Stimulated activated CD4-positive, alpha-beta T cell treated with anti-CD3 and anti-CD28 coated beads, Interleukin-1b, Interleukin-23, amount 100 ng/mL, for 48 hours (primary cell): Measurements from ENCODE around the gene PNPLA7.
A peak's percentile ranks its signal among the peaks of the same experiment; 100 is the strongest.
"Not testable (repeated sequence)": the region's sequence is repeated elsewhere in the genome, so short reads cannot be mapped to it uniquely, and the experiment has no call there.

Experiments
- DNase-seq: peaks from one replicate; pipeline ENCODE4 v3.0.0-alpha.2; 2020

The PNPLA7 gene

GRCh38 chr9:137550231-137550621, at the start of gene PNPLA7:
Gene PNPLA7 (minus strand): TSS chr9:137550402. CDS start chr9:137550197, 205 bp downstream.
- DNase-seq = peak; percentile 47

- DNase-seq = no peak
Measured at GRCh38 chr9:137598943-137599342, 48.7 kb upstream of the PNPLA7 start.

GRCh38 chr9:137596577-137596976, 46.4 kb upstream of the PNPLA7 start:
- not testable (repeated sequence) for DNase-seq

- DNase-seq = no peak
Measured at GRCh38 chr9:137593176-137593575, 43.0 kb upstream of the PNPLA7 start.

GRCh38 chr9:137592767-137593166, 42.6 kb upstream of the PNPLA7 start:
- DNase-seq = no peak

- peak; percentile 88 for DNase-seq
Measured at GRCh38 chr9:137590469-137591383, 40.5 kb upstream of the PNPLA7 start, which contains the start of gene ZMYND19. Gene ZMYND19 (minus strand): TSS chr9:137590512. CDS start chr9:137590263, 249 bp downstream.

GRCh38 chr9:137590123-137590468, 39.9 kb upstream of the PNPLA7 start:
- DNase-seq = no peak

- no peak for DNase-seq
Measured at GRCh38 chr9:137589441-137590122, 39.4 kb upstream of the PNPLA7 start.

- no peak for DNase-seq
Measured at GRCh38 chr9:137588891-137589290, 38.7 kb upstream of the PNPLA7 start.

GRCh38 chr9:137588311-137588710, 38.1 kb upstream of the PNPLA7 start:
- DNase-seq = no peak

GRCh38 chr9:137586854-137587253, 36.7 kb upstream of the PNPLA7 start:
- no peak for DNase-seq

GRCh38 chr9:137583957-137584356, 33.8 kb upstream of the PNPLA7 start:
- DNase-seq = no peak

- DNase-seq = no peak
Measured at GRCh38 chr9:137583347-137583746, 33.1 kb upstream of the PNPLA7 start.

- DNase-seq = no peak
Measured at GRCh38 chr9:137582286-137582860, 32.2 kb upstream of the PNPLA7 start.

GRCh38 chr9:137581361-137582285, 31.4 kb upstream of the PNPLA7 start:
- DNase-seq = no peak

- DNase-seq = no peak
Measured at GRCh38 chr9:137580954-137581322, 30.7 kb upstream of the PNPLA7 start.

GRCh38 chr9:137580209-137580953, 30.2 kb upstream of the PNPLA7 start:
- DNase-seq = no peak

GRCh38 chr9:137579259-137579604, 29.0 kb upstream of the PNPLA7 start:
- no peak for DNase-seq

- DNase-seq = peak; percentile 95
Measured at GRCh38 chr9:137578518-137579258, 28.5 kb upstream of the PNPLA7 start, which contains the start of gene DPH7. Gene DPH7 (minus strand): TSS chr9:137578925. CDS start chr9:137578777, 148 bp downstream.

GRCh38 chr9:137575716-137576411, 25.7 kb upstream of the PNPLA7 start:
- no peak for DNase-seq

- no peak for DNase-seq
Measured at GRCh38 chr9:137575364-137575715, 25.1 kb upstream of the PNPLA7 start.
